Choroid plexus epithelial cell (primary cell): ENCODE results near the gene ENTHD1.
"Not testable (repeated sequence)": the region's sequence is repeated elsewhere in the genome, so short reads cannot be mapped to it uniquely, and the experiment has no call there.

Experiments used
- DNase-seq: peaks from one replicate; pipeline ENCODE4 v3.0.0-alpha.2; 2010; ENCODE audit warnings: low read depth
- H3K4me3 ChIP-seq: 2 replicates; pipeline ENCODE4 v1.5.1; 2011; ENCODE audit warnings: low read depth, mild to moderate bottlenecking, control low read depth, low read length, moderate library complexity
- TF ChIP-seq, protein P1 (sequence below): conservative IDR thresholded peaks from 2 replicates; pipeline ENCODE4 v1.5.1; 2011; ENCODE audit warnings: low read depth, mild to moderate bottlenecking, control low read depth, inconsistent platforms, low read length, moderate library complexity

ENTHD1 gene

DNA sequence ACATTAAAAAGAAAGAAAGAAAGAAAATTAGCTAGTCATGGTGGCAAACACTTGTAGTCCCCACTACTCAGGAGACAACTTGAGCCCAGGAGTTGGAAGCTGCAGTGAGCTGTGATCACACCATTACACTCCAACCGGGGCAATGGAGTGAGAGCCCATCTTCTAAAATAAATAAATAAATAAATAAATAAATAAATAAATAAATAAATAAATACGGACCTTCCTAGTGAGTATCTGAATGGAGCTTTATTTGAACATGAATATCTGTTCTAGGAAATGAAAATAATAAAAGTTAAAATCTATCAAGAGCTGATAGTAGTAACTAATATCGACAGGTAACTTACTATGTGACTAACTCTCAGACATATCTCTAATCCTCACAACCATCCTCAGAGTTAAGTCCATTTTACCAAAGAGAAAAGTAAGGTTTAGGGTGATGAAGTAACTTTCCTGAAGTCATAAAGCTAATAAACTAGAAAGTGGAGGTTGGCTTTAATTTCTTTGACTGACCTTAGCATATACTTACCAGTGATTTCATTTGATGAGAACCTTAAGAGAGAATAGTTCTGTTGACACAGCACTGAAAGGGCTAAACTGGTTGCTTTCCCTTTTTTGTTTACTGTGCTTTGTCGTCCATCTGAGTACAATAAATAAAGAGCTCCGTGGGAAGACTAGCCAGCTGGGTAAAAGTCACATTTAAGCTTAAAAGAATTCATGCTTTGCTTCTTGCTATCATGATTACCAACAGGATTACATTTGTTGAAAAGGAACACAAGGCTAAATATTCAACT is 22.4 kb downstream of the ENTHD1 start:
- TF ChIP-seq, protein P1, sequence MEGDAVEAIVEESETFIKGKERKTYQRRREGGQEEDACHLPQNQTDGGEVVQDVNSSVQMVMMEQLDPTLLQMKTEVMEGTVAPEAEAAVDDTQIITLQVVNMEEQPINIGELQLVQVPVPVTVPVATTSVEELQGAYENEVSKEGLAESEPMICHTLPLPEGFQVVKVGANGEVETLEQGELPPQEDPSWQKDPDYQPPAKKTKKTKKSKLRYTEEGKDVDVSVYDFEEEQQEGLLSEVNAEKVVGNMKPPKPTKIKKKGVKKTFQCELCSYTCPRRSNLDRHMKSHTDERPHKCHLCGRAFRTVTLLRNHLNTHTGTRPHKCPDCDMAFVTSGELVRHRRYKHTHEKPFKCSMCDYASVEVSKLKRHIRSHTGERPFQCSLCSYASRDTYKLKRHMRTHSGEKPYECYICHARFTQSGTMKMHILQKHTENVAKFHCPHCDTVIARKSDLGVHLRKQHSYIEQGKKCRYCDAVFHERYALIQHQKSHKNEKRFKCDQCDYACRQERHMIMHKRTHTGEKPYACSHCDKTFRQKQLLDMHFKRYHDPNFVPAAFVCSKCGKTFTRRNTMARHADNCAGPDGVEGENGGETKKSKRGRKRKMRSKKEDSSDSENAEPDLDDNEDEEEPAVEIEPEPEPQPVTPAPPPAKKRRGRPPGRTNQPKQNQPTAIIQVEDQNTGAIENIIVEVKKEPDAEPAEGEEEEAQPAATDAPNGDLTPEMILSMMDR = no peak
- DNase-seq = no peak
- H3K4me3 ChIP-seq = no peak overlapping the region

DNA sequence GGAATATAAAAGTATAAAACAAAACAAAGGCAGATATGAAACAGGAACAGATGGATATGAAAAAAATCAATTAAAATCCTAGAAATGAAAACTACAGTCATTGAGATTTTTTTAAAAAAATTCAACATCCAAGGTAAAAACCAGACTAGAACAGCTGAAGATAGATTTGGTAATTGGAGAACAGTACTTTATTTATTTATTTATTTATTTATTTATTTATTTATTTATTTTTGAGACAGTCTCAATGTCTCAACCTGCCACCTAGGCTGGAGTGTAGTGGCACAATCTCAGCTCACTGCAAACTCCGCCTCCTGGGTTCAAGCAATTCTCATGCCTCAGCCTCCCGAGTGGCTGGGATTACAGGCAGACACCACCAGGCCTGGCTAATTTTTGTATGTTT is 23.8 kb downstream of the ENTHD1 start:
- not testable (repeated sequence) for H3K4me3 ChIP-seq, DNase-seq

DNA sequence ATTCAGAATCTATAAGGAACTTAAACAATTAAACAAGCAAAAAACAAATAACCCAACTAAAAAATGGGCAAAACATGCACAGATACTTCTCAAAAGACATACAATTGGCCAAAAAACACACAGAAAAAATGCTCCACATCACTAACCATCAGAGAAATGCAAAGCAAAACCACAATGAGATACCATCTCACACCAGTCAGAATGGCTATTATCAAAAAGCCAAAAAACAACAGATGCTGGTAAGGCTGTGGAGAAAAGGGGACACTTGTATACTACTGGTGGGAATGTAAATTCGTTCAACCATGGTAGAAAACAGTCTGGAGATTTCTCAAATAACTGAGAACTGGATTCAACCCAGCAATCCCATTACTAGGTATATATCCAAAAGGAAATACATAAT is 24.8 kb downstream of the ENTHD1 start:
- no peak for DNase-seq
- H3K4me3 ChIP-seq = no peak overlapping the region
- TF ChIP-seq, protein P1 = no peak

DNA sequence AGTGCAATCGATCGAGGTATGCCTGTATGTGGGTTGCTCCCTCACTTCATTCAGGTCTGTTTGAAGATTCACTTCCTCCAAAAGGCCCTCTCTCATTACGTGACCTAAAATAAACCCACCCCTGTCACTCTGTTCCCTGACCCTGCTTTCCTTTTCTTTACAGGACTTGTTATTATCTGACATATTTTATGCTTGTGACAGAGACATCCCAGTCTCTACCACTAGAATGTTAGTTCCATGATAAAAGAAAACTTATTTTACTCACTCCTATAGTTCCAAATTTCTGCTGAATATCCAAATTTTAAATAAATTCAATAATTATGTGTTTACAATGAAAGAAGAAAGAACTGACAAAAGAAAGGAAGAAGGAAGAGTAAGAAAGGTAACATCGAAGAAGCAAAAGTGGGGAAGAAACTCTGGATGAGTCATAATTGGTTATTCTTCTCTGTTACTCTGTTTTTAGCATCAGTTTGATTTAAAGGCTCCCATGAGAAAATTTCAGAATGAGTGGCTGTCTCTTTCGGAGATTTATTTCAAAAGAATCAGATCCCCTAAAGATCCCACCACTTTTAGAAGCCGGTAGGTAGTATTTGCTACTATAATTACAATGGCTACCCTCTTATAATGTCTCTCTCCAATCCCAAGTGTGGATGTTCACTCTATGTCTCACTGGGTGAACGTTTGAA is 33.5 kb downstream of the ENTHD1 start:
- TF ChIP-seq, protein P1 = no peak
- no peak overlapping the region for H3K4me3 ChIP-seq
- no peak for DNase-seq

DNA sequence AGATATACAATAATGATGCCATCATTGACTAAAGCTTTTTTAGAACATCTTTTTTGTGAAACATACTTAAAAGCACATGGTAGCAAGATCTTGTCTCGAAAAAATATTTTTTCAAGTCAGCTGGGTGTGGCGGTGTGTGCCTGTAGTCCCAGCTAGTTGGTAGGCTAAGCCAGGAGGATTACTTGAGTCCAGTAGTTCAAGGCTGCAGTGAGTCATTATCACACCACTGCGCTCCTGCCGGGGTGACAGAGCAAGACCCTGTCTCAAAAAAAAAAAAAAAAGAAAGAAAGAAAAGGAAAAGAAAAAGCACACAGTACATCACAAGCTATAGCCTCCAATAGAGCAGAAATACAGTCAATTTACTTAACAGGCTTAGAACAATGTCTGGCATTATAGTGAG is 37.0 kb downstream of the ENTHD1 start:
- no peak for DNase-seq
- TF ChIP-seq, protein P1 = no peak

DNA sequence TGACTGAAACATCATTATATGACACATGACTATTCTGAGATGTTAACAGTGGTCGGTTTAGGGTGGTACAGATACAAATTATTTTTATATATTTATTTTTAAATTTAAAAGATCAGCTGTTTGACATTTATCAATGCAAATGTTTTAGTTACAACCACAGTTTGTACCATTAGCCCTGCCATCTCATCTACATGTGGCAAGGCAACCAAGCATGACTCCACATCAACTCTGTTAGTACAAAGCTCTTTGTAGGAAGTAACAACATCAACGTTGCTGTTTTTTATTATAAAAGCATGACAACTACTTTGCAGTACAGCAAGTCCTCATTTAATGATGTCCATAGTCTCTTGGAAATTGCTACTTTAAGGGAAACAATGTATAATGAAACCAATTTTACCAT is 40.8 kb downstream of the ENTHD1 start:
- H3K4me3 ChIP-seq = no peak overlapping the region
- TF ChIP-seq, protein P1 = no peak
- DNase-seq = no peak

More for the DNA sequence above, 37.0 kb downstream of the ENTHD1 start:
- no peak overlapping the region for H3K4me3 ChIP-seq

DNA sequence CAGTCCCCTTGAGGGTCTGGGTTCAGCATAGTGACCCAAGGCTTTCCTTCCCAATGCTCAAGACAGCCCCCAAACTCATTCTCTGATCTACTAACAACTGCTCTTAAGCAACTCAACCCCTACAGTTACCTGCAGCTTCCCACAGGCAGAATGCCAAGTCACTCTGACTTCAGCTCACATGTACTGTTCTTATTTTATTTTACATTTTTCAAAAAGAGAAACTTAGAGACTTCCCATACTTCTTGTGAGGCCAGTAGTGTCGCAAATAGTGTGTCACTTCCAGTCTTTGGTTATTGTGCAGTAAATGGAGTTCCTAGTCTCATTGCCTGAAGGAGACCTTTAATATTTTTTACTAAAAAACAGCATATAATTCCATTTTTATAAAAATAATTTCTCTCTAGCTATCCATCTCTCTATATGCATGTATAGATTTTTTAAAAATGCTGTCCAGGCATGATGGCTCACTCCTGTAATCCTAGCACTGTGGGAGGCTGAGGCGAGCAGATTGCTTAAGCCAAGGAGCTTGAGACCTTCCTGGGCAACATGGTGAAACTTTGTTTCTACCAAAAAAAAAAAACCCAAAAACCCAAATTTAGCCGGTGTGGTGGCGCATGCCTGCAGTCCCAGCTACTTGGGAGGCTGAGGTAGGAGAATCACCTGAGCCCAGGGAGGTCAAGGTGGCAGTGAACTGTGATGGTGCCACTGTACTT is 41.8 kb downstream of the ENTHD1 start:
- no peak overlapping the region for H3K4me3 ChIP-seq
- DNase-seq = peak; percentile 0
- TF ChIP-seq, protein P1 = no peak
